Fibroblast of lung (primary cell): ENCODE measurements around the gene WDPCP.

Source experiments
- EZH2 ChIP-seq: IDR thresholded peaks from 2 replicates; pipeline ENCODE4 v1.5.1; 2012; ENCODE audit warnings: low read length, control low read depth, mild to moderate bottlenecking; ENCODE audit errors: missing control alignments
- TF ChIP-seq, protein P1 (sequence below), 2 donors: IDR thresholded peaks in 1 of 2; conservative IDR thresholded peaks in 1 of 2; 1 replicate in 1 of 2; 2 replicates in 1 of 2; pipeline ENCODE4 v1.5.1; 2011 to 2012; ENCODE audit warnings: low read length in 2 of 2, control low read depth in 1 of 2, inconsistent platforms in 1 of 2, low read depth in 1 of 2, mild to moderate bottlenecking in 1 of 2

DNA sequence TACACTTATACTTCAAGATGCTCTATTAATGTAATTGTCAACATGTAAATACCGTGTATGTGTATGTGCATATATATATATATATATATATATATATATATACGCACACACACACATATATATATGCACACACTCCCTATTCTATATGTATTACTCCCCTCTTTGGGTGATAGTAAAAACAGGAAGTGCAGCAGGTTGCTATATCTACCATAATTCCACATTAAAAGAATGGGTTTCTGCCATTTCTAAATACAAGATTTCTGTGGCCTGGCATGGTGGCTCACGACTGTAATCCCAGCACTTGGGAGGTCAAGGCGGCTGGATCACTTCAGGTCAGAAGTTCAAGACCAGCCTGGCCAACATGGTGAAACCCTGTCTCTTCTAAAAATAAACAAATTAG is 460.7 kb downstream of the WDPCP start:
- TF ChIP-seq, protein P1, sequence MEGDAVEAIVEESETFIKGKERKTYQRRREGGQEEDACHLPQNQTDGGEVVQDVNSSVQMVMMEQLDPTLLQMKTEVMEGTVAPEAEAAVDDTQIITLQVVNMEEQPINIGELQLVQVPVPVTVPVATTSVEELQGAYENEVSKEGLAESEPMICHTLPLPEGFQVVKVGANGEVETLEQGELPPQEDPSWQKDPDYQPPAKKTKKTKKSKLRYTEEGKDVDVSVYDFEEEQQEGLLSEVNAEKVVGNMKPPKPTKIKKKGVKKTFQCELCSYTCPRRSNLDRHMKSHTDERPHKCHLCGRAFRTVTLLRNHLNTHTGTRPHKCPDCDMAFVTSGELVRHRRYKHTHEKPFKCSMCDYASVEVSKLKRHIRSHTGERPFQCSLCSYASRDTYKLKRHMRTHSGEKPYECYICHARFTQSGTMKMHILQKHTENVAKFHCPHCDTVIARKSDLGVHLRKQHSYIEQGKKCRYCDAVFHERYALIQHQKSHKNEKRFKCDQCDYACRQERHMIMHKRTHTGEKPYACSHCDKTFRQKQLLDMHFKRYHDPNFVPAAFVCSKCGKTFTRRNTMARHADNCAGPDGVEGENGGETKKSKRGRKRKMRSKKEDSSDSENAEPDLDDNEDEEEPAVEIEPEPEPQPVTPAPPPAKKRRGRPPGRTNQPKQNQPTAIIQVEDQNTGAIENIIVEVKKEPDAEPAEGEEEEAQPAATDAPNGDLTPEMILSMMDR (conservative IDR thresholded peaks at IDR 0.05 in 1 of 2, IDR thresholded peaks at IDR 0.05 in 1 of 2; ENCODE audit: low read depth in 1 of 2, low read length in 2 of 2): no peak
- no peak for TF ChIP-seq EZH2
